Lung (tissue), 12 donors: Measurements from ENCODE around the gene TFDP2. TPM values are rescaled to one million over a fixed set of nuclear protein-coding genes. Genes with fewer than 3 reads are reported as not detected.

Experiments used
- ATAC-seq: fragments of 200-7000 bp; cut with Tn5 transposase; one replicate; pipeline ENCODE4 v1.9.1; 2020; ENCODE audit warnings: moderate number of reproducible peaks; ENCODE audit not compliant: insufficient read depth, low FRiP score
- DNase-seq, 3 donors: peaks; one replicate each; pipeline ENCODE4 v3.0.0-alpha.2; 2013 to 2017
- H3K27ac ChIP-seq, 2 donors: one replicate each; pipeline ENCODE4 v1.5.1; 2013; ENCODE audit warnings: mild to moderate bottlenecking in 2 of 2, moderate library complexity in 2 of 2, control low read depth in 1 of 2, inconsistent platforms in 1 of 2, low read depth in 1 of 2, low read length in 1 of 2
- H3K27me3 ChIP-seq, 3 donors: one replicate each; pipeline ENCODE4 v1.5.1; 2013; ENCODE audit warnings: low read length in 2 of 3; ENCODE audit not compliant: control insufficient read depth in 3 of 3, insufficient read depth in 3 of 3
- H3K36me3 ChIP-seq, 4 donors: one replicate each; pipeline ENCODE4 v1.5.1; 2013; ENCODE audit warnings: low read length in 4 of 4, mild to moderate bottlenecking in 1 of 4, moderate library complexity in 1 of 4; ENCODE audit not compliant: control insufficient read depth in 4 of 4, insufficient read depth in 4 of 4
- H3K4me1 ChIP-seq, 5 donors: one replicate each; pipeline ENCODE4 v1.5.1; 2013; ENCODE audit warnings: low read length in 5 of 5, mild to moderate bottlenecking in 2 of 5, moderate library complexity in 1 of 5; ENCODE audit not compliant: control insufficient read depth in 5 of 5, insufficient read depth in 5 of 5
- H3K4me3 ChIP-seq: one replicate; pipeline ENCODE4 v1.5.1; 2013; ENCODE audit warnings: mild to moderate bottlenecking, control low read depth, moderate library complexity
- H3K9ac ChIP-seq, 2 donors: one replicate each; pipeline ENCODE4 v1.5.1; 2013; ENCODE audit warnings: low read length in 2 of 2, control low read depth in 1 of 2; ENCODE audit not compliant: insufficient read depth in 1 of 2
- H3K9me3 ChIP-seq, 4 donors: one replicate each; pipeline ENCODE4 v1.5.1; 2013; ENCODE audit warnings: low read length in 3 of 4, mild to moderate bottlenecking in 1 of 4, moderate library complexity in 1 of 4; ENCODE audit not compliant: control insufficient read depth in 4 of 4, insufficient read depth in 3 of 4
- CTCF ChIP-seq: IDR thresholded peaks from 2 replicates; pipeline ENCODE4 v1.5.1; 2012; ENCODE audit warnings: mild to moderate bottlenecking; ENCODE audit errors: control extremely low read depth, extremely low read depth
- WGBS, 2 donors: extraction: QIAGEN DNeasy Blood & Tissue Kit; methylation state at CpG; one replicate each; pipeline ENCODE4 v1.1.7; 2013; 5-methylcytosine and 5-hydroxymethylcytosine counted together
- polyA plus RNA-seq, 2 donors: library from polyadenylated mRNA; stranded (reverse); fragments of 200-250 nt; gene quantifications; one replicate each; pipeline ENCODE4 v1.2.1, GENCODE V29; 2013
- total RNA-seq, 2 donors: library from RNA; depleted of rRNA in 1 of 2; stranded (reverse); fragments of >200 nt in 1 of 2; gene quantifications; one replicate each; pipeline ENCODE4 v1.2.1, GENCODE V29; 2014 to 2021
- donor health status: control.
- donor health status: control.
- donor health status: Bipolar disorder and iron deficiency.
- donor health status: healthy.
- donor health status: DM: yes; HTN: yes; CAD: no.

The TFDP2 gene
- total and polyA plus RNA-seq, 4 donors = 8.4 to 94.0 (median 17.0) TPM

GRCh38 chr3:142056656-142057330 is 92.6 kb downstream of the TFDP2 start:
- WGBS, 2 donors = 69 to 96% methylated on average over 2 of the region's 2 CpGs
- Histone ChIP-seq H3K27ac (no peak overlapping the region), H3K4me3 (no peak overlapping the region), H3K9me3 (no peaks in the 10 kb centered on the region), H3K27me3 (no peaks in the 10 kb centered on the region), H3K4me1 (peaks cover 0 to 2% (median 0%) of the 10 kb centered on the region in 5 donors), H3K36me3 (peaks cover 0 to 4% (median 0%) of the 10 kb centered on the region in 4 donors), H3K9ac (no peak overlapping the region)
- DNase-seq (no peak), ATAC-seq (no peak)
- TF ChIP-seq CTCF = no peak

- no peak overlapping the region for H3K9ac ChIP-seq
- WGBS, 2 donors = 69 to 81% methylated on average over 1 of the region's 1 CpG
- H3K27ac ChIP-seq = no peak overlapping the region
- DNase-seq (no peak), ATAC-seq (no peak)
- H3K4me3 ChIP-seq = no peak overlapping the region
- peaks cover 0 to 4% (median 0%) of the 10 kb centered on the region in 4 donors for H3K36me3 ChIP-seq
- no peak for TF ChIP-seq CTCF
- peaks cover 0 to 2% (median 0%) of the 10 kb centered on the region in 5 donors for H3K4me1 ChIP-seq
- no peaks in the 10 kb centered on the region for H3K27me3 ChIP-seq
- H3K9me3 ChIP-seq = no peaks in the 10 kb centered on the region
Observed at GRCh38 chr3:142053835-142054234, 95.5 kb downstream of the TFDP2 start.

GRCh38 chr3:142053244-142053643 is 96.1 kb downstream of the TFDP2 start:
- Histone ChIP-seq H3K4me3 (no peak overlapping the region), H3K36me3 (peaks cover 0 to 4% (median 0%) of the 10 kb centered on the region in 4 donors), H3K4me1 (peaks cover 0 to 2% (median 0%) of the 10 kb centered on the region in 5 donors), H3K9me3 (no peaks in the 10 kb centered on the region), H3K9ac (no peak overlapping the region), H3K27me3 (no peaks in the 10 kb centered on the region), H3K27ac (no peak overlapping the region)
- WGBS, 2 donors = 18 to 56% methylated on average over 2 of the region's 2 CpGs
- TF ChIP-seq CTCF = no peak
- DNase-seq (no peak), ATAC-seq (no peak)

- H3K4me1 ChIP-seq = no peaks in the 10 kb centered on the region
- no peak overlapping the region for H3K27ac ChIP-seq
- no peak overlapping the region for H3K9ac ChIP-seq
- no peak for TF ChIP-seq CTCF
- no peak for DNase-seq
- H3K9me3 ChIP-seq = no peaks in the 10 kb centered on the region
- no peaks in the 10 kb centered on the region for H3K27me3 ChIP-seq
- no peak overlapping the region for H3K4me3 ChIP-seq
- H3K36me3 ChIP-seq = peaks cover 0 to 4% (median 0%) of the 10 kb centered on the region in 4 donors
- no peak for ATAC-seq
- WGBS, 2 donors = 85 to 99% methylated on average over 6 of the region's 6 CpGs
Observed at GRCh38 chr3:142051351-142051750, 98.0 kb downstream of the TFDP2 start.
